HEK293 (cell line): ENCODE results near the gene IFFO2.

Experiments used
- ZBTB1 ChIP-seq: fragments of 450-650 bp; formaldehyde crosslinking; IDR thresholded peaks from 2 replicates; pipeline ENCODE4 v1.5.1; 2016; ENCODE audit warnings: missing biosample characterization, missing genetic modification characterization
- ZNF2 ChIP-seq: fragments of 450-650 bp; formaldehyde crosslinking; IDR thresholded peaks from 2 replicates; pipeline ENCODE4 v1.5.1; 2016; ENCODE audit warnings: missing biosample characterization, missing genetic modification characterization
- TF ChIP-seq, protein P1 (sequence below): IDR thresholded peaks from 2 replicates; pipeline ENCODE4 v1.6.1; 2011; ENCODE audit warnings: mild to moderate bottlenecking, low read depth, low read length, borderline replicate concordance
- TF ChIP-seq, protein P2 (sequence below): fragments of 450-650 bp; formaldehyde crosslinking; IDR thresholded peaks from 2 replicates; pipeline ENCODE4 v1.5.1; 2016; ENCODE audit warnings: missing biosample characterization, missing genetic modification characterization
- TF ChIP-seq, protein P3 (sequence below): fragments of 450-650 bp; formaldehyde crosslinking; optimal IDR thresholded peaks from 2 replicates; pipeline ENCODE3; 2016; ENCODE audit warnings: missing biosample characterization, mild to moderate bottlenecking, missing genetic modification characterization
- TF ChIP-seq, protein P4 (sequence below): fragments of 450-650 bp; formaldehyde crosslinking; IDR thresholded peaks from 2 replicates; pipeline ENCODE4 v1.5.1; 2016; ENCODE audit warnings: missing biosample characterization, missing genetic modification characterization
- TF ChIP-seq, protein P5 (sequence below): fragments of 450-650 bp; IDR thresholded peaks from 2 replicates; pipeline ENCODE4 v1.5.1; 2018; ENCODE audit warnings: missing biosample characterization, mild to moderate bottlenecking, missing genetic modification characterization

DNA sequence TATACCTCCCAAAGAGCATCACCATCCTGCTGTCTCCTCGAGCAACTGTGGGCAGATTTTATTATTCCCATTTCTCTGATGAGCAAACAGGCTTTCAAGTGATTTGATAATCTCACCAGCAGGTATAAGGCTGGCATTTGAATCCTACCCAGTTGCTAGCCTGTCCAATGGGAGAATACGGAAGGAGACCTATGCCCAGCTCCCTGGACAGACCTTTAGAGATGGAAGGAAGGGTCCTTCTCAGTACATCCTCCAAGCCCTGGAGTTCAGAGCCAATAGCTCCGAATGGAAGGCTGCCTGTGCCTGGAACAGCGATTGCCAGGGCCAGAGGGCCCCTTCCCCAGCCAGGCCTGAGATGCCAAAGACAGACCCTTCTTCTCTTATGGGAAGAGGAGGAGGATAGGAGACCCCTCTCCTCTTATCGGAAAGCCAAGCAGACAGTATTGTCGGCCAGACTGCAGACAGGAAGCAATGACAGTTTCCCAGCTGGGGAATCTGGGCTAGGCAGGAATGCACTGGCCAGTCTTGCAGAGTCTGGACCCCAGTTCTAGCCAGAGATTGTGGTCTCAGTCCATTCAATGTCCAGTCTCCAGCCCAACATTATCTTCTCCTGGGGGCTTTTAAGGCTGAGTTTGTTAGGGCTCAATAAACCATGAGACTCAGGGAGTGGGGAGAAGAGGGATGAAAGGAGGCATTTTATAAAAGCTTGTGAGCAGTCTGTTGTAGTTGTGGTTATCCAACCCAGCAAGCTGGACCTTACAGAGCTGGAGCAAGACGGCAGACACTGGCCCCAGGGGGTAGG is 2.0 kb downstream of the IFFO2 start:
- TF ChIP-seq ZBTB1: no peak
- no peak for TF ChIP-seq ZNF2 (tag by site-specific recombination)
- TF ChIP-seq, protein P1, sequence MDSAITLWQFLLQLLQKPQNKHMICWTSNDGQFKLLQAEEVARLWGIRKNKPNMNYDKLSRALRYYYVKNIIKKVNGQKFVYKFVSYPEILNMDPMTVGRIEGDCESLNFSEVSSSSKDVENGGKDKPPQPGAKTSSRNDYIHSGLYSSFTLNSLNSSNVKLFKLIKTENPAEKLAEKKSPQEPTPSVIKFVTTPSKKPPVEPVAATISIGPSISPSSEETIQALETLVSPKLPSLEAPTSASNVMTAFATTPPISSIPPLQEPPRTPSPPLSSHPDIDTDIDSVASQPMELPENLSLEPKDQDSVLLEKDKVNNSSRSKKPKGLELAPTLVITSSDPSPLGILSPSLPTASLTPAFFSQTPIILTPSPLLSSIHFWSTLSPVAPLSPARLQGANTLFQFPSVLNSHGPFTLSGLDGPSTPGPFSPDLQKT: no peak
- TF ChIP-seq, protein P2, sequence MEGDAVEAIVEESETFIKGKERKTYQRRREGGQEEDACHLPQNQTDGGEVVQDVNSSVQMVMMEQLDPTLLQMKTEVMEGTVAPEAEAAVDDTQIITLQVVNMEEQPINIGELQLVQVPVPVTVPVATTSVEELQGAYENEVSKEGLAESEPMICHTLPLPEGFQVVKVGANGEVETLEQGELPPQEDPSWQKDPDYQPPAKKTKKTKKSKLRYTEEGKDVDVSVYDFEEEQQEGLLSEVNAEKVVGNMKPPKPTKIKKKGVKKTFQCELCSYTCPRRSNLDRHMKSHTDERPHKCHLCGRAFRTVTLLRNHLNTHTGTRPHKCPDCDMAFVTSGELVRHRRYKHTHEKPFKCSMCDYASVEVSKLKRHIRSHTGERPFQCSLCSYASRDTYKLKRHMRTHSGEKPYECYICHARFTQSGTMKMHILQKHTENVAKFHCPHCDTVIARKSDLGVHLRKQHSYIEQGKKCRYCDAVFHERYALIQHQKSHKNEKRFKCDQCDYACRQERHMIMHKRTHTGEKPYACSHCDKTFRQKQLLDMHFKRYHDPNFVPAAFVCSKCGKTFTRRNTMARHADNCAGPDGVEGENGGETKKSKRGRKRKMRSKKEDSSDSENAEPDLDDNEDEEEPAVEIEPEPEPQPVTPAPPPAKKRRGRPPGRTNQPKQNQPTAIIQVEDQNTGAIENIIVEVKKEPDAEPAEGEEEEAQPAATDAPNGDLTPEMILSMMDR (tag by site-specific recombination): no peak
- TF ChIP-seq, protein P3, sequence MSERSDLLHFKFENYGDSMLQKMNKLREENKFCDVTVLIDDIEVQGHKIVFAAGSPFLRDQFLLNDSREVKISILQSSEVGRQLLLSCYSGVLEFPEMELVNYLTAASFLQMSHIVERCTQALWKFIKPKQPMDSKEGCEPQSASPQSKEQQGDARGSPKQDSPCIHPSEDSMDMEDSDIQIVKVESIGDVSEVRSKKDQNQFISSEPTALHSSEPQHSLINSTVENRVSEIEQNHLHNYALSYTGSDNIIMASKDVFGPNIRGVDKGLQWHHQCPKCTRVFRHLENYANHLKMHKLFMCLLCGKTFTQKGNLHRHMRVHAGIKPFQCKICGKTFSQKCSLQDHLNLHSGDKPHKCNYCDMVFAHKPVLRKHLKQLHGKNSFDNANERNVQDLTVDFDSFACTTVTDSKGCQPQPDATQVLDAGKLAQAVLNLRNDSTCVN (tag by site-specific recombination): no peak
- TF ChIP-seq, protein P4, sequence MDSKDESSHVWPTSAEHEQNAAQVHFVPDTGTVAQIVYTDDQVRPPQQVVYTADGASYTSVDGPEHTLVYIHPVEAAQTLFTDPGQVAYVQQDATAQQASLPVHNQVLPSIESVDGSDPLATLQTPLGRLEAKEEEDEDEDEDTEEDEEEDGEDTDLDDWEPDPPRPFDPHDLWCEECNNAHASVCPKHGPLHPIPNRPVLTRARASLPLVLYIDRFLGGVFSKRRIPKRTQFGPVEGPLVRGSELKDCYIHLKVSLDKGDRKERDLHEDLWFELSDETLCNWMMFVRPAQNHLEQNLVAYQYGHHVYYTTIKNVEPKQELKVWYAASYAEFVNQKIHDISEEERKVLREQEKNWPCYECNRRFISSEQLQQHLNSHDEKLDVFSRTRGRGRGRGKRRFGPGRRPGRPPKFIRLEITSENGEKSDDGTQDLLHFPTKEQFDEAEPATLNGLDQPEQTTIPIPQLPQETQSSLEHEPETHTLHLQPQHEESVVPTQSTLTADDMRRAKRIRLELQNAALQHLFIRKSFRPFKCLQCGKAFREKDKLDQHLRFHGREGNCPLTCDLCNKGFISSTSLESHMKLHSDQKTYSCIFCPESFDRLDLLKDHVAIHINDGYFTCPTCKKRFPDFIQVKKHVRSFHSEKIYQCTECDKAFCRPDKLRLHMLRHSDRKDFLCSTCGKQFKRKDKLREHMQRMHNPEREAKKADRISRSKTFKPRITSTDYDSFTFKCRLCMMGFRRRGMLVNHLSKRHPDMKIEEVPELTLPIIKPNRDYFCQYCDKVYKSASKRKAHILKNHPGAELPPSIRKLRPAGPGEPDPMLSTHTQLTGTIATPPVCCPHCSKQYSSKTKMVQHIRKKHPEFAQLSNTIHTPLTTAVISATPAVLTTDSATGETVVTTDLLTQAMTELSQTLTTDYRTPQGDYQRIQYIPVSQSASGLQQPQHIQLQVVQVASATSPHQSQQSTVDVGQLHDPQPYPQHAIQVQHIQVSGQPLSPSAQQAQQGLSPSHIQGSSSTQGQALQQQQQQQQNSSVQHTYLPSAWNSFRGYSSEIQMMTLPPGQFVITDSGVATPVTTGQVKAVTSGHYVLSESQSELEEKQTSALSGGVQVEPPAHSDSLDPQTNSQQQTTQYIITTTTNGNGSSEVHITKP (tag by site-specific recombination): no peak
- TF ChIP-seq, protein P5, sequence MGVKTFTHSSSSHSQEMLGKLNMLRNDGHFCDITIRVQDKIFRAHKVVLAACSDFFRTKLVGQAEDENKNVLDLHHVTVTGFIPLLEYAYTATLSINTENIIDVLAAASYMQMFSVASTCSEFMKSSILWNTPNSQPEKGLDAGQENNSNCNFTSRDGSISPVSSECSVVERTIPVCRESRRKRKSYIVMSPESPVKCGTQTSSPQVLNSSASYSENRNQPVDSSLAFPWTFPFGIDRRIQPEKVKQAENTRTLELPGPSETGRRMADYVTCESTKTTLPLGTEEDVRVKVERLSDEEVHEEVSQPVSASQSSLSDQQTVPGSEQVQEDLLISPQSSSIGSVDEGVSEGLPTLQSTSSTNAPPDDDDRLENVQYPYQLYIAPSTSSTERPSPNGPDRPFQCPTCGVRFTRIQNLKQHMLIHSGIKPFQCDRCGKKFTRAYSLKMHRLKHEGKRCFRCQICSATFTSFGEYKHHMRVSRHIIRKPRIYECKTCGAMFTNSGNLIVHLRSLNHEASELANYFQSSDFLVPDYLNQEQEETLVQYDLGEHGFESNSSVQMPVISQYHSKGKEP (tag by site-specific recombination): no peak
